Heart left ventricle (tissue), 13 donors: Measurements from ENCODE around the gene VSIG10L.

ENCODE experiments used
- CTCF ChIP-seq, 12 donors: fragments of 200-600 bp; sonication (generic) in 4 of 12; IDR thresholded peaks; one replicate each; pipeline versions ENCODE4 v1.5.0 to v1.8.0; 2018 to 2022; ENCODE audit warnings: antibody characterized with exemption in 12 of 12, mild to moderate bottlenecking in 5 of 12
- POLR2A ChIP-seq, 2 donors: fragments of 450-650 bp; IDR thresholded peaks; one replicate each; pipeline ENCODE4 v1.6.1; 2017; ENCODE audit warnings: antibody characterized with exemption in 2 of 2, mild to moderate bottlenecking in 2 of 2, moderate library complexity in 2 of 2
- donor health status: ischemic (EF 13 %, LVEDD 7.1; RV severe dilation, severe dysfunction).
- donor health status: DM: no; HTN: yes; CAD: no.
- donor health status: DM: no; HTN: no; CAD: no.
- donor health status: ischemic (EF 25% LVEDD 6.9; RV normal size, moderate dysfunction).
- donor health status: ischemic (EF 25% LVEDD 5.7; RV mildly dilated, moderate dysfunction).
- donor health status: ischemic (EF 35%, LVEDD 5.7; RV mildly dilated, moderate dysfunction).
- donor health status: nonischemic (EF 11% LVEDD 7.7; RV severe dilation, severe dysfunction).
- donor health status: DM: yes; HTN: yes; CAD: no.
- donor health status: PGD.
- donor health status: ischemic (EF 29% LVEDD 5.4; RV normal size, mild dysfunction).
- donor health status: nonischemic (EF 23%, LVEDD 6.1; RV moderate dilation, normal function).

GRCh38 chr19:51345076-51345620 lies 3.2 kb upstream of the VSIG10L start:
- TF ChIP-seq CTCF (IDR thresholded peaks at IDR 0.05): no peak
- no peak for TF ChIP-seq POLR2A (IDR thresholded peaks at IDR 0.05)
